ENCODE data around the gene CDK19.

Gene CDK19

GRCh38 chr6:110658631-110659211, 156.5 kb downstream of the CDK19 start:
- WGBS, 2 donors (ENCODE audit: extremely low coverage in 2 of 2, insufficient read length in 2 of 2, insufficient replicate concordance in 1 of 2): no CpG with 5 or more reads among the region's 2 CpGs
- no peak for DNase-seq (ENCODE audit: low spot score)
- Histone ChIP-seq H3K4me2 (ENCODE audit: insufficient read depth, low read length, poor library complexity, severe bottlenecking) (no peak overlapping the region), H3K27me3 (ENCODE audit: control insufficient read depth in 3 of 3, insufficient read depth in 3 of 3, low read depth in 1 of 3, low read length in 3 of 3) (no peaks in the 10 kb centered on the region), H2AK5ac (ENCODE audit: low read depth, low read length) (no peak overlapping the region), H3K9me3 (replicated peaks in 1 of 2; ENCODE audit: control insufficient read depth in 2 of 2, insufficient read depth in 1 of 2, low read depth in 1 of 2, low read length in 2 of 2) (no peaks in the 10 kb centered on the region), H3K79me1 (ENCODE audit: low read depth, low read length) (no peaks in the 10 kb centered on the region), H3K36me3 (replicated peaks in 1 of 2; ENCODE audit: control insufficient read depth in 2 of 2, insufficient read depth in 2 of 2, low read length in 2 of 2) (peaks cover 0 to 10% of the 10 kb centered on the region in 2 donors), H2BK15ac (ENCODE audit: low read length) (no peak overlapping the region), H3K14ac (ENCODE audit: low read length) (no peak overlapping the region), H2BK5ac (ENCODE audit: low read length) (no peak overlapping the region), H2AFZ (ENCODE audit: low read length) (no peak overlapping the region), H4K91ac (ENCODE audit: low read depth, low read length, poor library complexity) (no peak overlapping the region), H2BK120ac (ENCODE audit: low read depth, low read length) (no peak overlapping the region), H4K8ac (ENCODE audit: low read depth, low read length) (no peak overlapping the region), H3K4me3 (ENCODE audit: low read length in 2 of 2) (no peak overlapping the region), H3K27ac (replicated peaks; ENCODE audit: low read length) (no peak overlapping the region), H2BK12ac (ENCODE audit: low read length) (no peak overlapping the region), H3K18ac (ENCODE audit: low read length) (no peak overlapping the region), H3K4ac (ENCODE audit: low read length) (no peak overlapping the region), H3K9ac (ENCODE audit: low read depth, low read length, poor library complexity) (no peak overlapping the region), H3K4me1 (ENCODE audit: control insufficient read depth in 2 of 2, insufficient read depth in 1 of 2, low read depth in 1 of 2, low read length in 2 of 2) (no peaks in the 10 kb centered on the region), H3K23ac (ENCODE audit: low read depth, low read length, poor library complexity) (no peak overlapping the region)

- no CpG with 5 or more reads among the region's 3 CpGs for WGBS, 2 donors (ENCODE audit: extremely low coverage in 2 of 2, insufficient read length in 2 of 2, insufficient replicate concordance in 1 of 2)
- H2BK12ac ChIP-seq (ENCODE audit: low read length): no peak overlapping the region
- peaks cover 0 to 2% of the 10 kb centered on the region in 2 donors for H3K4me1 ChIP-seq (ENCODE audit: control insufficient read depth in 2 of 2, insufficient read depth in 1 of 2, low read depth in 1 of 2, low read length in 2 of 2)
- H3K36me3 ChIP-seq (replicated peaks in 1 of 2; ENCODE audit: control insufficient read depth in 2 of 2, insufficient read depth in 2 of 2, low read length in 2 of 2): peaks cover 0 to 12% of the 10 kb centered on the region in 2 donors
- H3K14ac ChIP-seq (ENCODE audit: low read length): no peak overlapping the region
- H3K27me3 ChIP-seq (ENCODE audit: control insufficient read depth in 3 of 3, insufficient read depth in 3 of 3, low read depth in 1 of 3, low read length in 3 of 3): no peaks in the 10 kb centered on the region
- no peak overlapping the region for H2AFZ ChIP-seq (ENCODE audit: low read length)
- H3K4me2 ChIP-seq (ENCODE audit: insufficient read depth, low read length, poor library complexity, severe bottlenecking): no peak overlapping the region
- no peak overlapping the region for H4K8ac ChIP-seq (ENCODE audit: low read depth, low read length)
- no peak overlapping the region for H2BK15ac ChIP-seq (ENCODE audit: low read length)
- no peaks in the 10 kb centered on the region for H3K9me3 ChIP-seq (replicated peaks in 1 of 2; ENCODE audit: control insufficient read depth in 2 of 2, insufficient read depth in 1 of 2, low read depth in 1 of 2, low read length in 2 of 2)
- H3K4ac ChIP-seq (ENCODE audit: low read length): no peak overlapping the region
- no peak overlapping the region for H3K18ac ChIP-seq (ENCODE audit: low read length)
- no peak for DNase-seq (ENCODE audit: low spot score)
- no peaks in the 10 kb centered on the region for H3K79me1 ChIP-seq (ENCODE audit: low read depth, low read length)
- H2AK5ac ChIP-seq (ENCODE audit: low read depth, low read length): no peak overlapping the region
- no peak overlapping the region for H3K23ac ChIP-seq (ENCODE audit: low read depth, low read length, poor library complexity)
- no peak overlapping the region for H2BK5ac ChIP-seq (ENCODE audit: low read length)
- no peak overlapping the region for H2BK120ac ChIP-seq (ENCODE audit: low read depth, low read length)
- H3K27ac ChIP-seq (replicated peaks; ENCODE audit: low read length): no peak overlapping the region
- H4K91ac ChIP-seq (ENCODE audit: low read depth, low read length, poor library complexity): no peak overlapping the region
- H3K4me3 ChIP-seq (ENCODE audit: low read length in 2 of 2): no peak overlapping the region
- H3K9ac ChIP-seq (ENCODE audit: low read depth, low read length, poor library complexity): no peak overlapping the region
Observed at GRCh38 chr6:110656492-110656891, 158.8 kb downstream of the CDK19 start.

GRCh38 chr6:110655821-110656220, 159.4 kb downstream of the CDK19 start:
- no peak overlapping the region for H2BK120ac ChIP-seq (ENCODE audit: low read depth, low read length)
- H3K9ac ChIP-seq (ENCODE audit: low read depth, low read length, poor library complexity): no peak overlapping the region
- no peak overlapping the region for H2BK15ac ChIP-seq (ENCODE audit: low read length)
- no peaks in the 10 kb centered on the region for H3K27me3 ChIP-seq (ENCODE audit: control insufficient read depth in 3 of 3, insufficient read depth in 3 of 3, low read depth in 1 of 3, low read length in 3 of 3)
- H3K4me3 ChIP-seq (ENCODE audit: low read length in 2 of 2): no peak overlapping the region
- no peak overlapping the region for H2BK5ac ChIP-seq (ENCODE audit: low read length)
- H3K4me1 ChIP-seq (ENCODE audit: control insufficient read depth in 2 of 2, insufficient read depth in 1 of 2, low read depth in 1 of 2, low read length in 2 of 2): peaks cover 0 to 2% of the 10 kb centered on the region in 2 donors
- H2BK12ac ChIP-seq (ENCODE audit: low read length): no peak overlapping the region
- H4K8ac ChIP-seq (ENCODE audit: low read depth, low read length): no peak overlapping the region
- no peak overlapping the region for H3K23ac ChIP-seq (ENCODE audit: low read depth, low read length, poor library complexity)
- no peak overlapping the region for H4K91ac ChIP-seq (ENCODE audit: low read depth, low read length, poor library complexity)
- no peak overlapping the region for H2AFZ ChIP-seq (ENCODE audit: low read length)
- no peak overlapping the region for H3K18ac ChIP-seq (ENCODE audit: low read length)
- no CpG with 5 or more reads among the region's 1 CpG for WGBS, 2 donors (ENCODE audit: extremely low coverage in 2 of 2, insufficient read length in 2 of 2, insufficient replicate concordance in 1 of 2)
- no peak overlapping the region for H3K4me2 ChIP-seq (ENCODE audit: insufficient read depth, low read length, poor library complexity, severe bottlenecking)
- no peak overlapping the region for H3K14ac ChIP-seq (ENCODE audit: low read length)
- no peak overlapping the region for H3K4ac ChIP-seq (ENCODE audit: low read length)
- no peaks in the 10 kb centered on the region for H3K9me3 ChIP-seq (replicated peaks in 1 of 2; ENCODE audit: control insufficient read depth in 2 of 2, insufficient read depth in 1 of 2, low read depth in 1 of 2, low read length in 2 of 2)
- no peak overlapping the region for H2AK5ac ChIP-seq (ENCODE audit: low read depth, low read length)
- no peaks in the 10 kb centered on the region for H3K79me1 ChIP-seq (ENCODE audit: low read depth, low read length)
- H3K27ac ChIP-seq (replicated peaks; ENCODE audit: low read length): no peak overlapping the region
- DNase-seq (ENCODE audit: low spot score): no peak
- peaks cover 0 to 12% of the 10 kb centered on the region in 2 donors for H3K36me3 ChIP-seq (replicated peaks in 1 of 2; ENCODE audit: control insufficient read depth in 2 of 2, insufficient read depth in 2 of 2, low read length in 2 of 2)

- WGBS, 2 donors (ENCODE audit: extremely low coverage in 2 of 2, insufficient read length in 2 of 2, insufficient replicate concordance in 1 of 2): no CpG with 5 or more reads among the region's 7 CpGs
- no peak overlapping the region for H4K91ac ChIP-seq (ENCODE audit: low read depth, low read length, poor library complexity)
- no peak overlapping the region for H3K9ac ChIP-seq (ENCODE audit: low read depth, low read length, poor library complexity)
- H2BK120ac ChIP-seq (ENCODE audit: low read depth, low read length): no peak overlapping the region
- H4K8ac ChIP-seq (ENCODE audit: low read depth, low read length): no peak overlapping the region
- no peaks in the 10 kb centered on the region for H3K79me1 ChIP-seq (ENCODE audit: low read depth, low read length)
- no peak overlapping the region for H2AK5ac ChIP-seq (ENCODE audit: low read depth, low read length)
- H3K36me3 ChIP-seq (replicated peaks in 1 of 2; ENCODE audit: control insufficient read depth in 2 of 2, insufficient read depth in 2 of 2, low read length in 2 of 2): peaks cover 0 to 14% of the 10 kb centered on the region in 2 donors
- no peak overlapping the region for H3K4me3 ChIP-seq (ENCODE audit: low read length in 2 of 2)
- no peak overlapping the region for H2BK12ac ChIP-seq (ENCODE audit: low read length)
- no peak overlapping the region for H2BK5ac ChIP-seq (ENCODE audit: low read length)
- no peak overlapping the region for H3K14ac ChIP-seq (ENCODE audit: low read length)
- peaks cover 0 to 2% of the 10 kb centered on the region in 2 donors for H3K4me1 ChIP-seq (ENCODE audit: control insufficient read depth in 2 of 2, insufficient read depth in 1 of 2, low read depth in 1 of 2, low read length in 2 of 2)
- DNase-seq (ENCODE audit: low spot score): no peak
- H3K23ac ChIP-seq (ENCODE audit: low read depth, low read length, poor library complexity): no peak overlapping the region
- H3K27me3 ChIP-seq (ENCODE audit: control insufficient read depth in 3 of 3, insufficient read depth in 3 of 3, low read depth in 1 of 3, low read length in 3 of 3): no peaks in the 10 kb centered on the region
- H3K18ac ChIP-seq (ENCODE audit: low read length): no peak overlapping the region
- H3K4ac ChIP-seq (ENCODE audit: low read length): no peak overlapping the region
- no peak overlapping the region for H3K27ac ChIP-seq (replicated peaks; ENCODE audit: low read length)
- no peaks in the 10 kb centered on the region for H3K9me3 ChIP-seq (replicated peaks in 1 of 2; ENCODE audit: control insufficient read depth in 2 of 2, insufficient read depth in 1 of 2, low read depth in 1 of 2, low read length in 2 of 2)
- no peak overlapping the region for H3K4me2 ChIP-seq (ENCODE audit: insufficient read depth, low read length, poor library complexity, severe bottlenecking)
- no peak overlapping the region for H2BK15ac ChIP-seq (ENCODE audit: low read length)
- no peak overlapping the region for H2AFZ ChIP-seq (ENCODE audit: low read length)
Observed at GRCh38 chr6:110654096-110654820, 161.0 kb downstream of the CDK19 start.

Measured in neuronal stem cell (in vitro differentiated cells).